KMS-11 (cell line): ENCODE data around the gene FARS2.

Source experiments
- H2AFZ ChIP-seq: fragments of 200-600 bp; sonication (generic); 2 replicates; pipeline ENCODE4 v1.6.1; 2016; ENCODE audit warnings: antibody characterized with exemption, mixed run types, low read depth
- H3K27ac ChIP-seq: fragments of 200-600 bp; sonication (generic); 2 replicates; pipeline ENCODE4 v1.6.1; 2016; ENCODE audit warnings: mild to moderate bottlenecking, mixed run types
- H3K27me3 ChIP-seq: fragments of 200-600 bp; sonication (generic); 2 replicates; pipeline ENCODE4 v1.6.1; 2017; ENCODE audit warnings: mild to moderate bottlenecking, low read depth, mixed run types, moderate library complexity; ENCODE audit not compliant: insufficient read depth
- H3K36me3 ChIP-seq: fragments of 200-600 bp; sonication (generic); 2 replicates; pipeline ENCODE4 v1.6.1; 2017; ENCODE audit warnings: mild to moderate bottlenecking, mixed run types; ENCODE audit not compliant: insufficient read depth
- H3K4me1 ChIP-seq: fragments of 200-600 bp; sonication (generic); 2 replicates; pipeline ENCODE4 v1.6.1; 2016; ENCODE audit warnings: mild to moderate bottlenecking, low read depth, mixed run types; ENCODE audit not compliant: poor library complexity, severe bottlenecking
- H3K4me2 ChIP-seq: fragments of 200-600 bp; sonication (generic); 2 replicates; pipeline ENCODE4 v1.7.0; 2016; ENCODE audit warnings: mild to moderate bottlenecking, mixed run types
- H3K4me3 ChIP-seq: fragments of 200-600 bp; sonication (generic); IDR thresholded peaks from 2 replicates; pipeline ENCODE4 v1.6.1; 2017; ENCODE audit warnings: low read depth, low read length, mixed read lengths; ENCODE audit not compliant: insufficient read depth
- H3K79me2 ChIP-seq: fragments of 200-600 bp; sonication (generic); 2 replicates; pipeline ENCODE4 v1.6.1; 2016; ENCODE audit warnings: low read depth, mixed run types; ENCODE audit not compliant: insufficient read depth
- H3K9ac ChIP-seq: fragments of 200-600 bp; sonication (generic); 2 replicates; pipeline ENCODE4 v1.6.1; 2016; ENCODE audit warnings: mild to moderate bottlenecking, mixed run types
- H4K20me1 ChIP-seq: fragments of 200-600 bp; sonication (generic); 2 replicates; pipeline ENCODE4 v1.6.1; 2016; ENCODE audit warnings: mild to moderate bottlenecking, mixed run types; ENCODE audit not compliant: insufficient read depth
- CTCF ChIP-seq: fragments of 200-600 bp; sonication (generic); conservative IDR thresholded peaks from 2 replicates; pipeline ENCODE4 v1.6.1; 2017; ENCODE audit warnings: low read depth, mild to moderate bottlenecking, antibody characterized with exemption, low read length, moderate library complexity, mixed read lengths

FARS2 gene

DNA sequence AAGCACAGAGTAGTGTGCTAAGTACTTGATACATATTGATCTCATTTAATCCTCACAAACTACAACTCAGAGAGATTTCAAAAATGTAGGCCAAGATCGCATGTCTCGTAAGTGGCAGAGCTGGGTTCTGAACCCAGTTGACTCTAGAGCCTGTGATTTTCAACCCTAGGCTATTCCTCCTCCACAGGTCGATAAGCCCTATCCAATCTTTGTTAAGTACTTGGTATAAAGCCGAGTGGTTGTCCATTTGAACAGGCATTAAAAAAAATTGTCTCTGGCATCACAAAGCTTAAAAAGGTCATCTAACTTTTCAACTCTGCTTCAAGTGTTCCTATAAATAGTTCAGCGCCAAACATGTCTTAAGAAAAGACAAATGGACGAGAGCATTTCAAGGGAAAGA, 38.0 kb upstream of the FARS2 start:
- Histone ChIP-seq H3K36me3 (no peaks in the 10 kb centered on the region), H2AFZ (no peak overlapping the region), H3K4me3 (no peak overlapping the region), H3K9ac (no peak overlapping the region), H4K20me1 (no peaks in the 10 kb centered on the region), H3K4me2 (no peak overlapping the region), H3K27ac (no peak overlapping the region), H3K27me3 (no peaks in the 10 kb centered on the region), H3K79me2 (no peaks in the 10 kb centered on the region), H3K4me1 (no peaks in the 10 kb centered on the region)
- TF ChIP-seq CTCF, result no peak

GRCh38 chr6:5229356-5229755, 32.0 kb upstream of the FARS2 start:
- H3K79me2 ChIP-seq, result no peaks in the 10 kb centered on the region
- no peaks in the 10 kb centered on the region for H3K4me1 ChIP-seq
- H3K9ac ChIP-seq, result no peak overlapping the region

DNA sequence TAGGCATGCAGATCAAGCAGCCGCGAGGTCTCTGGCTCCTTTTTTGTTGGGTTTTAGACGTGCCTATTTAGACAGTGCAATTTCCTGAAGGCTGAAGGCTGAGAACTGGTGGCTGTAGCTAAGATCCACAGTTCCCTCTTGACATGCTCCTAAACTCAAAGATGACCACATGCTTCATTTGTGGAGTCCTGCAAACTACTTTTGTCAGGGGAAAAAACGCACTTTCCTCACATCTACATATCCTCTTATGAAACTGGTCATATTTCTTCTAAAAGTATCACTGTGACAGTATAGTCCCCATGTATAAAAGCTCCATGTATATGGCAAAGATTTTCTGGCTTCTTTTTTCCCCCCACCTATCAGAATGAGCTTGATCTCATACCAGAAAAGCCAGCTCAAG, 31.2 kb upstream of the FARS2 start:
- no peak overlapping the region for H3K4me2 ChIP-seq
- H3K4me3 ChIP-seq, result no peak overlapping the region
- H3K9ac ChIP-seq, result no peak overlapping the region
- H3K27me3 ChIP-seq, result no peaks in the 10 kb centered on the region
- H4K20me1 ChIP-seq, result no peaks in the 10 kb centered on the region
- H3K36me3 ChIP-seq, result no peaks in the 10 kb centered on the region
- H3K4me1 ChIP-seq, result no peaks in the 10 kb centered on the region
- no peaks in the 10 kb centered on the region for H3K79me2 ChIP-seq
- no peak for TF ChIP-seq CTCF
- H3K27ac ChIP-seq, result no peak overlapping the region
- no peak overlapping the region for H2AFZ ChIP-seq

More at GRCh38 chr6:5229356-5229755, 32.0 kb upstream of the FARS2 start:
- Histone ChIP-seq H3K27ac (no peak overlapping the region), H3K4me3 (no peak overlapping the region), H3K36me3 (no peaks in the 10 kb centered on the region), H3K4me2 (no peak overlapping the region), H3K27me3 (no peaks in the 10 kb centered on the region), H4K20me1 (no peaks in the 10 kb centered on the region), H2AFZ (no peak overlapping the region)
- no peak for TF ChIP-seq CTCF

GRCh38 chr6:5231289-5231688, 30.0 kb upstream of the FARS2 start:
- Histone ChIP-seq H3K4me3 (no peak overlapping the region), H2AFZ (no peak overlapping the region), H3K79me2 (no peaks in the 10 kb centered on the region), H3K27ac (no peak overlapping the region), H4K20me1 (no peaks in the 10 kb centered on the region), H3K9ac (no peak overlapping the region), H3K4me2 (no peak overlapping the region), H3K27me3 (no peaks in the 10 kb centered on the region), H3K4me1 (no peaks in the 10 kb centered on the region), H3K36me3 (no peaks in the 10 kb centered on the region)
- no peak for TF ChIP-seq CTCF
